Hindlimb muscle (tissue), 1 donor: ENCODE measurements around the gene BSDC1. TPM values are rescaled to one million over a fixed set of nuclear protein-coding genes. Genes with fewer than 3 reads are reported as not detected.
"Not testable (repeated sequence)": the region's sequence is repeated elsewhere in the genome, so short reads cannot be mapped to it uniquely, and the experiment has no call there.

Experiments
- DNase-seq: peaks from one replicate; pipeline ENCODE4 v3.0.0-alpha.2; 2013
- polyA plus RNA-seq: library from polyadenylated mRNA; unstranded; fragments of 120-200 nt; gene quantifications from one replicate; pipeline ENCODE4 v1.2.1, GENCODE V29; 2013; ENCODE audit not compliant: insufficient read length

The BSDC1 gene, protein sequence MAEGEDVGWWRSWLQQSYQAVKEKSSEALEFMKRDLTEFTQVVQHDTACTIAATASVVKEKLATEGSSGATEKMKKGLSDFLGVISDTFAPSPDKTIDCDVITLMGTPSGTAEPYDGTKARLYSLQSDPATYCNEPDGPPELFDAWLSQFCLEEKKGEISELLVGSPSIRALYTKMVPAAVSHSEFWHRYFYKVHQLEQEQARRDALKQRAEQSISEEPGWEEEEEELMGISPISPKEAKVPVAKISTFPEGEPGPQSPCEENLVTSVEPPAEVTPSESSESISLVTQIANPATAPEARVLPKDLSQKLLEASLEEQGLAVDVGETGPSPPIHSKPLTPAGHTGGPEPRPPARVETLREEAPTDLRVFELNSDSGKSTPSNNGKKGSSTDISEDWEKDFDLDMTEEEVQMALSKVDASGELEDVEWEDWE
- 39.8 TPM for polyA plus RNA-seq

DNA sequence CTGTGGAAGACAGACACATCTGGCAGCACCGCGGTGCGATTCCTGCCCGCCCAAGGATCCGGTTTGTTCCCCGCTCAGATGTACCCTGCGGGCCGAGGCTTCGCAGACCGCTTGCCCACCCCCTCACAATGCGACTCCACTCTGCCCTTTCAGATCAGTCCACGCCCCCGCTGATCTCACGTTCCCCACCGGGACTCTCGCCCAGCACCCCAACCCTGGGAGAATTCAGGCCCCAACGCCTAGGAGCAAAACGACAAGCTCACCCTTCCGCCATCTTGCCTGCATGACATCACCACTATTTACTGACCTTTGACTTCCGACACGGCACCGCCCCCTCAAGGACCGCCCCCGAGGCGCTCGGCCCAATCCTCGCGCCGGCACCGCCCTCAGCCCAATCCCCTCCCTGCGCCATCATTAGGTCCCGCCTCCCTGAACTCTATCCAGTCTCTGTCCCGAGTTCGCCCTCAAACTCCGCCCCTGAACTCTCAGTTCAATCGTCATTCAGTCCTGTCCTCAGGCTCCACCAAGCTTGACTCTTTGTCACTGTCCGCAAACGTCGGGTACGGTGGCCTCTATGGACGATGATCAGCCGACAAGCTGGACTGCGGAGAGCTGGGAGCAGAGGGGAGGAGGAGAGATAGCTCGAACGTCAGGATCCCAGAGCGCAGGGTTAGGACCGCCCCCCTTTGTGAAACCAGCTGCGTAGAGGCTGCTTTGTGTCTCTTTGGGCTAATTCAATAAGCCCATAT is at the start of gene BSDC1:
Gene BSDC1 (minus strand): TSS at position 301 of the 749 bp plus-strand sequence. CDS start 27 bp downstream, at position 274.
- peak; percentile 98 for DNase-seq

DNA sequence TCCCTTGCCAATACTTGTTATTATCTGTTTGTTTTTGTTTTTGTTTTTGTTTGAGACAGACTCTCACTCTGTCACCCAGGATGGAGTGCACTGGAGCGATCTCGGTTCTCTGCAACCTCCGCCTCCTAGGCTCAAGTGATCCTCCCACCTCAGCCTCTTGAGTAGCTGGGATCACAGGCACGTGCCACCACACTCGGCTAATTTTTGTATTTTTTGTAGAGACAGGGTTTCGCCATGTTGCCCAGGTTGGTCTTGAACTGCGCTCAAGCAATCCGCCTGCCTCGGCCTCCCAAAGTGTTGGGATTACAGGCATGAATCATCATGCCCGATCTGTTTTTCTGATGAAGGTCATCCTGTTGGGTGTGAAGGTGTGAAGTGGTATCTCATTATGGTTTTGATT is 47.2 kb upstream of the BSDC1 start:
- not testable (repeated sequence) for DNase-seq

DNA sequence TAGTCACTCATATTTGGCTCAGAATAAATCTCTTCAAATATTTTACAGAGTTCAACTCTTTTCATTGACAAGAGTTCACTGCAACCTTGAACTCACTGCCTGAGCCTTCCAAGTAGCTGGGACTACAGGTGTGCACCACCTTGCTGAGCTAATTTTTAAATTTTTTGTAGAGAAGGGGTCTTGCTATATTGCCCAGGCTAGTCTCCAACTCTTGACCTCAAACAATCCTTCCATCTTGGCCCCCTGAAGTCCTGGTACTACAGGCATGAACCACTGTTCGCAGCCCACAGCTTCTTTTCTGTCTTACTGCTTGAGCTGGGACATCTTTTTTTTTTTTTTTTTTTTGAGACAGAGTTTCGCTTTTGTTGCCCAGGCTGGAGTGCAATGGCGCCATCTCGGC is 44.5 kb upstream of the BSDC1 start:
- DNase-seq: not testable (repeated sequence)

DNA sequence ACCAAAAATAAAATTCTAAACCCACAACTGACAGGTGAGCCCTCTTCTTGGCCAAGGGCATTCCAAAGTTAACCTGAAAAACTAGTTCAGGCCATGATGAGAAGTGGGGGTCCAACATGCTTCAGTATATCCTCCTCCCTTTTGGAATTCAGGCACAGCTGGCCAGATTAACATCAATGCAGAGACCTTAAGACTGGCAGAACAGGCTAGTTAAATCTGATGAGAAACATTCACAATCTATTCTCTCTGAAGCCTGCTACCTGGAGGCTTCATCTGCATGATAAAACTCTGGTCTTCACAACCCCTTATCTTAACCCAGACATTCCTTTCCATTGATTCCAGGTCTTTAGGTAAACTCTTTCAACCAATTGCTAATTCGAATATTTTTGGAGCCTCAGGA is 43.9 kb upstream of the BSDC1 start:
- no peak for DNase-seq

DNA sequence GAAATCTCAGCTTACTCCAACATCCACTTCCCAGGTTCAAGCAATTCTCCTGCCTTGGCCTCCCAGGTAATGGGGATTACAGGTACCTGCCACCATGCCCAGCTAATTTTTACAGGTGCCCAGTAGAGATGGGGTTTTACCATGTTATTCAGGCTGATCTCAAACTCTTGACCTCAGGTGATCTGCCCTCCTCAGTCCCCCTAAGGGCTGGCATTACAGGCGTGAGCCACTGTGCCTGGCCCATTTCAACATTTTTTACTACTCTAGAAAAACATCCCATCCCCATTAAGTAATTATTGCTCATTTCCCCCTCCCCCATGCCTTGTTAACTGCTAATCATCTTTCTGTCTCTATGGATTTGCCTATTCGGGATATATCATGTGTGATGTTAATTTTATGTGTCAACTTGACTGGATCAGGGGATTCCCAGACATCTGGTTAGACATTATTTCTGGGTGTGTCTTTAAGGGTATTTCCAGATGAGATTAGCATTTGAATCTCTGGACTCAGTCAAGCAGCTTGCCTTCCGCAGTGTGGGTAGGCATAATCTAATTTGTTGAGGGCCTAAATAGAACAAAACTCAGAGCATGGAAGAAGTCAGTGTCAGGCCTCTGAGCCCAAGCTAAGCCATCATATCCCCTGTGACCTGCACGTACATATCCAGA is 37.6 kb upstream of the BSDC1 start:
- no peak for DNase-seq

DNA sequence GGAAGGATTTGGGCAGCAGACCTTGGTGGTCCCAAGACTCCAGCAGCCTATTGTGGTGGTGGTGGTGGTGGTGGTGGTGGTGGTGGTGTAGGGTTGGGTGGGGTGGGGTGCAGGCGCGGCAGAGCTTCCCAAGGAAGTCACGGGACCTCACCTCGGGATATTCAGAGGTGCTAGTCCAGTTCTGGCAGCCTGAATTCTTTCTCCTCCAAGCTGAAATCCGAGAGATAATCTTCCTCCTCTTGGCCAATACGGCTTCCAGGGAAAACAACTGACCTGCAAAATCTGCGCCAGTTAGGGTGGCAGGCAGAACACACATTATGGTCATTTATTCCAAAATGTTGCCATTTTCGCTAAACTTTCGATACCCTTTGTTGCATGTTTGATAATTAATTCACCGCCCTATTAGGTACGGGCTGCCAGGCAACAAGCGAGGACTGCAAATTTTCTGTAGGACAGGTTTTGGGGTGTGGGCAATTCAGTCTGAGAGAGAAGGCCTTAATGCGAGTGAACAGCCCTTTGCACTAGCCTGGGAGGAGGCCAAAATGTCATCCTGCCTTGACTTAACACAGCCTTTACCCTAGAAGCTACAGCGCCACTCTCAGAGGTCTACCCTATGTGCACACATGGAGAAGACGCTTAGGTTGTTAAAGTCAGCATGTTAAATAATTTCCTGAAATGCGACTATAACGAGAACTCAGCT is 33.2 kb upstream of the BSDC1 start:
- no peak for DNase-seq

DNA sequence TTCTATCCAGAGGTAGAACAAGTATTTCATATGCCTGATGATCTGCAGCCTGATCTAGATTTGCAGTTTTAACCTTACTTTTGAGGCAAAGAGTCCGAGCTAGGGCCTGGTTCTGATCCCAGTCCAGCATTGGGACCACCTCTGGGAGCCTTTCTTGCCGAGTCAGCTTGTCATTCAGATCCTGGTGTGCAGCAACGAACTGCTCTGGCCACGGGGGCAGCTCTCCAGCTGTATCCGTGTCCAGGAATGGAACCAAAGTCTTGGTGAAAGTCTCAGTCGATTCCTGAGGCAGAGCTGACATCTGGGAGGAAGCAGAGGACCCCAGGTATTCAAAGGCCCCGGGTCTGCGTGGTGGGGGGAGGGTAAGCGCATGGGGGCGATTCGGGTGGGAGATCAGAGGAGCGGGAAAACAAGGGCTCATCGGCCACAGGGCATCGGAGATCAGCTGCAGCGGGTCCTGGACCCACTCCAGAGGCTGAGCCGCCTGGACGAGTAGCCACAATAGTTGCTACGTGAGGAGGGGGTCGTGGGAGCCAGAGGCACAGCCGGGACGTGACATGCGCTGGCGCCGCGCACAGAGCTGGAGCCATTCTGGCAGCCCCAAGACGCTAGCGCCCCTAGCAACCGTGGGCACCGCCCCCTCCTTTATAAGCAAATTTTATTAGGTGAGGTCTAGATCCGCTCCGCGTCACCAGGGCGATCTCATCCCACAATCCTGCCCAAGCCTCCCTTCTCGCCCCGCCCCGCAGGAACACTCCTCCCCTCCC is 32.4 kb upstream of the BSDC1 start:
- DNase-seq: peak; percentile 13

DNA sequence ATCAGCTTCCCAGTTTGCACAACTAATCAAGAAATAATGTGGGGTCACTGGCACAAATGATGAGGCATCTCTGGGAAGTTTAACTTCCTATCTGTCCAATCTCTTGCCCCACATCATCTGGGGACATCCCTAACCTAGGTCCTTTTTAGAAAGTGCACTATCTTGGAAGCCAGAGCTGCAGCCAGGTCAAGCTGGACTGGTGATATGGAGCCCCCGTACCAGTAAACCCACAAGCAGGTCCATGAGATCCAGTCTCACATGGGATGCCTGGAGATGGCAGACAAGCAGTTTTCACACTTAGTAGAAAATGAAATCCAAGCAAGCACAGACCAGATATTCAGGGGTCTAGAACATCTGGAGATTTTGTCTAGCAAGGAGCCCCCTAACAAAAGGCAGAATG is 27.5 kb upstream of the BSDC1 start:
- DNase-seq: no peak

DNA sequence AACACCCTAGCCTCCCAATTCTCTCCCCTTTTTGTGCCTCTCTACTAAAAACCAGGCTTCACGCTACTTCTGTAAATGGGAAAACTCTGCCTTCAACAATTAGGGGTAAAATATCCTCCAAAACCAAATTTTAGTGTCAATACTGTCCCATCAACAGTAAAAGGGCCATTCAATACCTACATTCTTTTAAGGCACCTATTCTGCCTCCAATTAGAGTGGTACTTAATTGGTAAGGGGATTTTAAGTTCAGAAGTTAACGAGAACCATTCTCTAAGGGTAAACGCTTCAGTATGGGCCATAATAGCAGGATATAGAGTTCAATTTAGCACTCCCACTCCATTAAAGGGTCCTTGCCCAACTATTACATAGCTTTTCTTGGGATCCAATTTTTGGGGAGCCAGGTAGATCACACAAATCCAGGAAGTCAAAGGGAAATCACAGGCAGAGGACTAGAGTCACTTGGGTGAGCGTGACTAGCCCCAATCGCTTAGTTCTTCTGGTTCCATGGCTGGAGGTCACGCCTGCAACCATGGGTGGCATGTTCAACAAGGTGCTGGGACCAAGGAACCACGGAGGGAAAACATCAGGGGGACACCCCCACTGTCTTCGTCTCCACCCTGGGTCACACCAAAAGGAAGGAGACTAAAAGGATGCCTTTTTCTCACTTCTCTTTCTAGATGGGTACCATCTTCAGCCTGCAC is 20.1 kb upstream of the BSDC1 start:
- DNase-seq: no peak

DNA sequence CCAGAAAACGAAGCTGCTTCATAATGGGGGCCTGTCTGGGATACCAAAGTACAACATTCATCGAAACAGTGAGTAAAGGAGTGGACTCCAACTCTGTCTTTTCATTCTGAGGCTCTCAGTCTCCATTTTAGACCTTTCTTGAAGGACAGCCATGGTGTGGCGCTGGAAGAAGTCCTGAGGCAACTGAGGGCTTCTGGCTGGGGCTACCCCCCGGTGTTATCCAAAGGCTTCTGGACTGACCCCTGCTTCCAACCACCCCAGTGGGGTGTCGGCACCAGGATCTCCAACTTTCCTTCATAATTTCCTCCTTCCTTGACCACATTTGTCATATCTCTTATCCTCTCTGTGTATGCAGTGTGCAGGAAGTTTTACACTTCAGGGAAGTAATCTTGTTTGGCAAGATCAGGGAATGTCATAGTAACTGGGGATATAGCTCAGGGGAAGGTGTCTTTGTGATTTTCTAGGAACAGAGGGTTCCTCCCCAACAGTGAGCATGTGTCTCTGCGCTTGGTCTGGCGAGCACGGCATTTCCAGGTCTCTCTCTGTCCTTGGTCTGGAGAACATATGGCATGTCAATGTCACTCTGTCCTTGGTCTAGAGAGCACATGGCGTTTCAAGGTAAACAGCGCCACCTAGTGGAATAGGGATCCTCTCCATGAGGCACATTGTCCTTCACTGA is 19.4 kb upstream of the BSDC1 start:
- DNase-seq: no peak

DNA sequence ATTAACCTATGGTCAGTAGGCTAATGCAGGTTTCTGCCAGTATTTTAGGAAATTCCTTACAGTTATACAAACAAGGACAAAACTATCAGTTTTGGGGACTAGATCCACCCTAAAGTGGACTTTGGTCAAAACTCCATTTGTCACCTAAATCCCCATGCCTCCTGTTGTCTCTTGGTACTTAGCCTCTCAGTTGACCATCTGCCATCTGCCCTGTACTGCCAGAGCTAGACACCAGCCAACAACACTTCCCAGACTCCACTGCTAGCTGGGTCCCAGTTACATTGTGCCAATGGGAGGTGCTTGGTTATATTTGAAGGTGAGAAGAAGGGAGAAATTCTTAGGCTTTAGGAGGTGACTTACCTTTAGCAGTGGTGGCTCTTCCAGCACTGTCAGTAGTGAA is 17.0 kb upstream of the BSDC1 start:
- DNase-seq: no peak

DNA sequence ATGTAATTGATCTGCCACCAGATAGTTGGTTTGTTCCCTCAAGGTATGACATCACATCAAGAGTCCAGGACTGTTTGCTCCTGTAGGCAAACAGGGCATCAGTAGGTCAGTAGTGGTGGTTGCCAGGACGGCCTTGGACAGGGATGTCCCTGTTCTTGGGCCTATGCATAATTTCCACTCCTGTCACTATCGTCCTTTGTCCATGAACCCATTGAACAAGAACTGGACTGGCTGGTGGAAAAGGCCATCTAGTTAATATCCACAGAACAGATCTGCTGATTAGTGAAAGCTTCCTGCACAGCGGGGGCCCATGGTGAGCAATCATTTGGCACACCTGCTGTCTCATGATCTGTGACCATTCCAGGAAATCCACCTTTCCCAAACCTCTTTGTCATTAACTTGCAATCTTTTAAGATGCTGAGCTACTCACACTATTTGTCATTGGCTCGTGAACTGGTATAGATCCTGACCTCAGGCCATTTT is 12.4 kb upstream of the BSDC1 start:
- no peak for DNase-seq

DNA sequence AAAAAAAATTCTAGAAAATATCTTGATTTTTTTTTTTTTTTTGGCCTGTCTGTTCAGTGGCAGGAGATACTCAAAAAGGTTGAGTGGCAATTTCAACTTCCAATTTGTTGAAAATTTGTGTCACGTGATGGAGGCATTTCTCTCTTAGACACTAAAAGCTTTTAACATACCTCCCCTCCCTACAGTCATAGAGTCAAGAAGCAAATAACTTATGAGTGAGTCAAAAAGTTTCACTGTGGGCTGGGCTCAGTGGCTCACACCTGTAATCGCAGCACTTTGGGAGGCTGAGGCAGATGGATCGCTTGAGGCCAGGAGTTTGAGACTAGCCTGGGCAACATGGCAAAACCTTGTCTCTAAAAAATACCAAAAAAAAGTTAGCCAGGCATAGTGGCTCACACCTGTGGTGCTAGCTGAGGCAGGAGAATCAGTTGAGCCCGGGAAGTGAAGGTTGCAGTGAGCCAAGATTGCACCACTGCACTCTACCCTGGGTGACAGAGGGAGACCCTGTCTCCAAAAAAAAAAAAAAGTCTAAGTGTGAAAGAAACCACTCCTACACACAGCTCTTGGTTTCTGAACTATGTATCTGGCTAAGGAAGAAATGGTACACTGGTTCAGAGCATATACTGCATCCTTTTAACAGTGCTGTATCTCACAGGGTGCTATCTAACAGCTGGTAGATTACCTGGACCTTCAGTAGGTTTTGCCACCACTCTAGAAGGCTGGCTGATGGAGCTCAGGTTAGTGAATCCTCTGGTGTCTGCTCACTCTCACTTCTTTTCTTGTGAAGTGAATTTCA is 11.6 kb upstream of the BSDC1 start:
- DNase-seq: no peak

DNA sequence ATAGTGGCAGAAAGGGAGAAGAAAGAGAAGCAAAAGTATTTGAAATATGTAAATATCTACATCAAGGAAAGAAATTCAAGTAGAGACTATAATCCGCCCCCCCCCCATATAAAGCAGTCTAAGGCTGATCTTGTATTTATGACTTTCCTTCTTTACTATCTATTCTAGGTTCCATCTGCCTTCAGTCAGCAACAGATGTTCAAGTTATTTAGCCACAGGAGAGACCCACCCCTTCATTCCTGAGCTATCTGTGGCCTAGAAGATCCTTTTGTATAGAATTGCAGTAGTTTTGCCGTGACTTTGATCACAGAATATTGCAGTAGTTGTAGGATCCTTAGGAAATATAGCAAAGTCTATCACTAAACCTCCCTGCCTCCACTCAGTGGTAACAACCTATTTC is 10.7 kb upstream of the BSDC1 start:
- no peak for DNase-seq

DNA sequence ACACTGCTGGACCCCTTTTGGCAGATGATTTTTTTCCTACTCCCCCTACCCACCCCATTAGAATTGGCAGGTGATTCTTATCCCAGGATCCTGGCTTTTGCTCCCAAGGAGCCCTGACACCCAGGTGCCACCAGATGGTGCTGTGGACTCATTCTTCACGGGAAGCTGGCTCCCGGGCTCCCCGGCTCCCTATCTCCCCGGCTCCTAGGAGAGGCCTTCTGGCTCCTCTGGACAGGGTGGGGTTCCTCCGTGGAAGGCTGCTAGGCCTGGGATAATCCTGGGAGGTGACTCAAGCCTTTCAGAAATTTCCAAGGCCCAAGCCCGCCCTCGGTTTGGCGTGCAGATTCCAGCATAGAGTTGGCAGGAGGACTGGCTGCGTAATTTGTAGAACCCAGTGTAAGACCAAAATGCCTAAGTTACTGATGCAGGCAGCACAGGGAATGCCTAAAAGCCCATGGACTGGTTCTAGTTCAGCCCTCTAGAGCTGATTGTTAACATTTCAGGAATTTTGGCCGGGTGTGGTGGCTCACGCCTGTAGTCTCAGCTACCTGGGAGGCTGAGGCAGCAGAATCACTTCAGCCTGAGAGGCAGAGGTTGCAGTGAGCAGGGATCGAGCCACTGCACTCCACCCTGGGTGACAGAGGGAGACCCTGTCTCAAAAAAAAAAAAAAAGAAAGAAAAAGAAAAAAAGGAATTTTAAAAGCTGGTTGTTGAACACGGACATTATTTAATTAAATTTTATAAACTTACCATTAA is 6.8 kb upstream of the BSDC1 start:
- DNase-seq: peak; percentile 76

DNA sequence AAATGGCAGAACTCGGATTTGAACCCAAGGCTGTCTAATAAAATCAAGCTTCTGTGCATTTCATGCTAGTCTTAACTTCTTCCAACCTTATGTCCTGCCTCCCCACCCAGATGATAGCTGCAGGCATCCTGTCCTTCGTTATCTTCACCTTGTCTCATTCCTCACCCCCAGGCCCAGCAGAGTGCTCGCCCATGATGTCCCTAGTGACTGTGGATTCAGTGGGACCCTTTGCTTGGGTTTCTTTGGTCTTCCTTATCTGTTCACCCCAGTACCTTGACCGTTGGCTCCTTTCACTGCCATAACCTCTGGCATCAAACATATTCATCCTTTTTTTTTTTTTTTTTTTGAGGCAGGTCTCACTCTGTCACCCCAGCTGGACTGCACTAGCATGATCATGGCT is 5.6 kb upstream of the BSDC1 start:
- no peak for DNase-seq

DNA sequence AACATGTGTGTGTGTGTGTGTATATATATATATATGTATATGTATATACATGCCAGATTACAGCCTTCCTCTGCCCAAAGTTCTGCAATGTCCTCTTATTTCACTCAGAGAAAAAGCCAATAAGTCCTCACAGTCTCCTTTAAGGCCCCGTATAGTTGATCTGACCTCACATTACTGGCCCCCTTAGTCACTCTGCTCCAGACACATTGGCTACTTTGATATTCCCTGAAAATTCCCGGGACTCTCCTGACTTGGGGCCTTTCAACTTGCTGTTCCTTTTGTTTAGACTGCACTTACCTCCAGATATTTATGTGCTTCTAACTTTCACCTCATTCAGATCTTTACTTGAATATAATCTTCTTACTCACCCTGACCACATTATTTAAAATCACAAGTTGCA is 4.2 kb upstream of the BSDC1 start:
- no peak for DNase-seq

DNA sequence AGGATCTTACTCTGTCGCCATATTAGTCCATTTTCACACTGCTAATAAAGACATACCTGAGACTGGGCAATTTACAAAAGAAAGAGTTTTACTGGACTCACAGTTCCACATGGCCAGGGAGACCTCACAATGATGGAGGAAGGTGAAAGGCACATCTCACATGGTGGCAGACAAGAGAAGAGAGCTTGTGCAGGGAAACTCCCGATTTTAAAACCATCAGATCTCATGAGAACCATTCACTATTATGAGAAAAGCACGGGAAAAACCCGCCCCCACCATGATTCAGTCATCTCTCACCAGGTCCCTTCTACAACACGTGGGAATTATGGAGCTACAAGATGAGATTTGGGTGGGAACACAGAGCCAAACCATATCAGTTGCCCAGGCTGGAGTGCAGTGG is 2.3 kb upstream of the BSDC1 start:
- not testable (repeated sequence) for DNase-seq

DNA sequence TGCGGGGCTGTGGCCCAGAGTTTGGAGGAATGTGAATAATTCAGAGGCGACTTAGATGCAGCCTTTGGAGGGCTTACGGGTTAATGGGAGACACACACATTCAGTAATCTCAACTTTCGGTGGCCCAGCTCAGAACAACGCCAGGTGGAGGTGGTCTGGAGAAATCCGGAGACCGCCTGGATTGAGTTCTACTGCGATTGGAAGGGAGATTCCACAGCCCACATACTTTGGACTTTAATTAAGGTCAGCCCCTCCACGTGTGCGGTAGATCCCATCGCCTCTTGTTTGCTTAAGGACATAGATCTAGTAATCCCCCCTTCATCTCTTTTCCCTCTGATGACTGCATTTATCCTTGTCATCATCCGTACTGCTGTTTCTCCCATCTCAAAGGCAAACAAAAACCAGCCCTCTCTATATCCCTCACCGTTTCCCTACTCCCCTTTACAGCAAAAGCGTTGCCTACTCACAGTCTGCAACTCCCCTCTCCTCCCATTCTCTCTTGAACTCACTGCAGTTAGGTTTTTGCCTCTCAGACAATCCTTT is 720 bp upstream of the BSDC1 start:
- peak; percentile 56 for DNase-seq
